OCI-LY7 (cell line): ENCODE results near the gene ELMO1. TPM values are rescaled to one million over a fixed set of nuclear protein-coding genes. Genes with fewer than 3 reads are reported as not detected.

Source experiments
- BruUV-seq: library from RNA; stranded (reverse); fragments of 400-500 nt; replicated peaks from 2 replicates; lab custom pipeline; 2021; lab: Mats Ljungman, UMichigan
- CTCF ChIA-PET: fragments of 300-600 bp; sonication (Branson Sonifier 250); formaldehyde crosslinking; loops from one replicate; lab custom pipeline; 2022; ENCODE audit warnings: antibody characterized with exemption; ENCODE audit not compliant: unreplicated experiment; lab: Charles Lee
- POLR2A ChIA-PET: fragments of 300-600 bp; sonication (Branson Sonifier 250); formaldehyde crosslinking; loops from one replicate; lab custom pipeline; 2022; ENCODE audit warnings: antibody characterized with exemption; lab: Charles Lee
- DNase-seq: peaks from one replicate; pipeline ENCODE4 v3.0.0-alpha.2; 2015; ENCODE audit warnings: low spot score
- H2AFZ ChIP-seq: fragments of 200-600 bp; sonication (generic), shearing (Covaris generic); 2 replicates; pipeline ENCODE4 v1.6.1; 2014; ENCODE audit warnings: mild to moderate bottlenecking, antibody characterized with exemption, low read length, moderate library complexity
- H3K27ac ChIP-seq: fragments of 200-600 bp; sonication (generic); 2 replicates; pipeline ENCODE4 v1.5.1; 2014; ENCODE audit warnings: mixed run types, low read depth, mild to moderate bottlenecking, moderate library complexity, low read length, inconsistent platforms; ENCODE audit not compliant: poor library complexity, severe bottlenecking
- H3K36me3 ChIP-seq: fragments of 200-600 bp; sonication (generic); 2 replicates; pipeline ENCODE4 v1.6.1; 2014; ENCODE audit warnings: mild to moderate bottlenecking, antibody characterized with exemption, low read length, moderate library complexity, mixed read lengths; ENCODE audit not compliant: insufficient read depth
- H3K4me1 ChIP-seq: fragments of 200-600 bp; sonication (generic); 2 replicates; pipeline ENCODE4 v1.5.1; 2014; ENCODE audit warnings: mild to moderate bottlenecking, low read length; ENCODE audit not compliant: insufficient read depth, poor library complexity, severe bottlenecking
- H3K4me2 ChIP-seq: fragments of 200-600 bp; sonication (generic); 2 replicates; pipeline ENCODE4 v1.6.1; 2014; ENCODE audit warnings: mild to moderate bottlenecking, low read length
- H3K4me3 ChIP-seq: fragments of 200-600 bp; sonication (generic); 2 replicates; pipeline ENCODE4 v1.5.1; 2014; ENCODE audit warnings: mild to moderate bottlenecking, low read depth, low read length; ENCODE audit not compliant: poor library complexity, severe bottlenecking
- H3K79me2 ChIP-seq: fragments of 200-600 bp; sonication (generic); 2 replicates; pipeline ENCODE4 v1.6.1; 2016; ENCODE audit warnings: low read depth, mild to moderate bottlenecking, low read length, moderate library complexity, mixed read lengths; ENCODE audit not compliant: insufficient read depth
- H3K9me2 ChIP-seq: fragments of 200-600 bp; sonication (generic); 2 replicates; pipeline ENCODE4 v1.6.1; 2016; ENCODE audit warnings: mild to moderate bottlenecking, low read length, mixed read lengths; ENCODE audit not compliant: insufficient read depth
- H3K9me3 ChIP-seq: fragments of 200-600 bp; sonication (generic); 2 replicates; pipeline ENCODE4 v1.6.1; 2014; ENCODE audit warnings: mild to moderate bottlenecking, mixed run types, low read length, mixed read lengths
- H4K20me1 ChIP-seq: fragments of 200-600 bp; sonication (generic); 2 replicates; pipeline ENCODE4 v1.6.1; 2014; ENCODE audit warnings: mild to moderate bottlenecking, antibody characterized with exemption, low read length, moderate library complexity, mixed read lengths; ENCODE audit not compliant: insufficient read depth
- EZH2phosphoT487 ChIP-seq: fragments of 200-600 bp; sonication (generic); IDR thresholded peaks from 2 replicates; pipeline ENCODE4 v1.6.1; 2018; ENCODE audit warnings: low read depth, borderline replicate concordance, mild to moderate bottlenecking, mixed run types, antibody characterized with exemption, low read length, moderate library complexity, mixed read lengths
- intact Hi-C: fragments of 100-400 bp; cut with micrococcal nuclease; formaldehyde crosslinking; loops from one replicate; pipeline ENCODE4 v1.10.0; 2022; ENCODE audit not compliant: unreplicated experiment
- total RNA-seq, 2 experiments: library from RNA; depleted of rRNA in 1 of 2; stranded (reverse); fragments of >200 nt in 1 of 2; shearing (Covaris generic) in 1 of 2; gene quantifications; 2 replicates each; pipeline ENCODE4 v1.2.3, GENCODE V29; 2014 to 2022
- TF ChIP-seq, protein P1 (sequence below): fragments of 200-600 bp; sonication (generic); conservative IDR thresholded peaks from 2 replicates; pipeline ENCODE4 v1.5.1; 2014; ENCODE audit warnings: mild to moderate bottlenecking, antibody characterized with exemption, low read length, moderate library complexity, mixed read lengths

Gene ELMO1
- total RNA-seq, 2 experiments from 2014 or later: 101 to 103 TPM

- intact Hi-C loops: loop anchor here (2.0 kb wide), 3 partner anchors 59 to 211 kb away; partner anchors contain the start of gene ELMO1
- no peak overlapping the region for H3K4me2 ChIP-seq
- H3K27ac ChIP-seq: no peak overlapping the region
- H3K79me2 ChIP-seq: peaks cover 69% of the 10 kb centered on the region
- H4K20me1 ChIP-seq: peaks cover 13% of the 10 kb centered on the region; the same call in 1 of the 2 replicates
- ChIA-PET POLR2A (interaction anchor here (0.7 to 1.6 kb wide), 3 partner anchors 13 to 69 kb away, joined by 3 to 4 read pairs (median 3); no protein-coding TSS in a partner anchor), CTCF (interaction anchor here (1.1 kb wide), 2 partner anchors 14 to 69 kb away, joined by 3 to 6 read pairs; no protein-coding TSS in a partner anchor)
- no peak overlapping the region for H2AFZ ChIP-seq
- H3K36me3 ChIP-seq: peaks cover 25% of the 10 kb centered on the region
- no TSS peak for BruUV-seq
- no peaks in the 10 kb centered on the region for H3K9me3 ChIP-seq
- DNase-seq: no peak
- H3K4me1 ChIP-seq: peaks cover 30% of the 10 kb centered on the region
- no peaks in the 10 kb centered on the region for H3K9me2 ChIP-seq
- no peak for TF ChIP-seq EZH2phosphoT487
- TF ChIP-seq, protein P1, sequence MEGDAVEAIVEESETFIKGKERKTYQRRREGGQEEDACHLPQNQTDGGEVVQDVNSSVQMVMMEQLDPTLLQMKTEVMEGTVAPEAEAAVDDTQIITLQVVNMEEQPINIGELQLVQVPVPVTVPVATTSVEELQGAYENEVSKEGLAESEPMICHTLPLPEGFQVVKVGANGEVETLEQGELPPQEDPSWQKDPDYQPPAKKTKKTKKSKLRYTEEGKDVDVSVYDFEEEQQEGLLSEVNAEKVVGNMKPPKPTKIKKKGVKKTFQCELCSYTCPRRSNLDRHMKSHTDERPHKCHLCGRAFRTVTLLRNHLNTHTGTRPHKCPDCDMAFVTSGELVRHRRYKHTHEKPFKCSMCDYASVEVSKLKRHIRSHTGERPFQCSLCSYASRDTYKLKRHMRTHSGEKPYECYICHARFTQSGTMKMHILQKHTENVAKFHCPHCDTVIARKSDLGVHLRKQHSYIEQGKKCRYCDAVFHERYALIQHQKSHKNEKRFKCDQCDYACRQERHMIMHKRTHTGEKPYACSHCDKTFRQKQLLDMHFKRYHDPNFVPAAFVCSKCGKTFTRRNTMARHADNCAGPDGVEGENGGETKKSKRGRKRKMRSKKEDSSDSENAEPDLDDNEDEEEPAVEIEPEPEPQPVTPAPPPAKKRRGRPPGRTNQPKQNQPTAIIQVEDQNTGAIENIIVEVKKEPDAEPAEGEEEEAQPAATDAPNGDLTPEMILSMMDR: no peak
- no peak overlapping the region for H3K4me3 ChIP-seq
These were observed 164.4 kb downstream of the ELMO1 start for GRCh38 chr7:37284285-37284684.

GRCh38 chr7:37283716-37284115 is 164.9 kb downstream of the ELMO1 start:
- peaks cover 27% of the 10 kb centered on the region for H3K4me1 ChIP-seq
- peaks cover 25% of the 10 kb centered on the region for H3K36me3 ChIP-seq
- H3K79me2 ChIP-seq: peaks cover 67% of the 10 kb centered on the region
- no peak overlapping the region for H2AFZ ChIP-seq
- no peak overlapping the region for H3K4me3 ChIP-seq
- DNase-seq: no peak
- H3K4me2 ChIP-seq: no peak overlapping the region
- intact Hi-C loops: loop anchor here (2.0 kb wide), 3 partner anchors 59 to 211 kb away; partner anchors contain the start of gene ELMO1
- no peaks in the 10 kb centered on the region for H3K9me2 ChIP-seq
- POLR2A ChIA-PET: interaction anchor here (0.9 kb wide), 1 partner anchor 12 kb away, joined by 3 read pairs; no protein-coding TSS in a partner anchor
- no TSS peak for BruUV-seq
- H3K9me3 ChIP-seq: no peaks in the 10 kb centered on the region
- TF ChIP-seq, protein P1: no peak
- TF ChIP-seq EZH2phosphoT487: no peak
- H3K27ac ChIP-seq: no peak overlapping the region
- CTCF ChIA-PET: no interaction called here
- peaks cover 13% of the 10 kb centered on the region; the same call in 1 of the 2 replicates for H4K20me1 ChIP-seq

DNA sequence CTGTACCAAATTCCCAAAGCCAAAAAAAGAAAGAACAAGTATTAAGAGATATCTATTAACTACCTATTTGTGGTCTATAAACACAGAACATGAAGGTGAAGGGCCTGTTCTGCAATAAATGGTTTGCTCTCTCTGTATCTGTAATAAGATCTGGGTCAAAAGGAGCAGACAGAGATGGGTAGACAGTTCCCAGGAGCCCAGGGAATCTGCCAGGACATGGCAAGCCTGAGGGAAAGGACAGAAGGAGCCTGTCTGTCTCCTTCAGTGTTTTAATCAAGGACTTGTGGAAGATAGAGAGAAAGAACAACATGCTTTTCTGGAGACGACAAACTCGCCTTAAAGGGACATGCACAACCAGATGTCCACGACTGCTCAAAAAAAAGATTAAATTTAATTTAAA is 165.7 kb downstream of the ELMO1 start:
- DNase-seq: no peak
- Histone ChIP-seq H4K20me1 (peaks cover 13% of the 10 kb centered on the region; the same call in 1 of the 2 replicates), H3K9me2 (no peaks in the 10 kb centered on the region), H2AFZ (no peak overlapping the region), H3K36me3 (peaks cover 26% of the 10 kb centered on the region; the same call in 1 of the 2 replicates), H3K9me3 (no peaks in the 10 kb centered on the region), H3K4me3 (no peak overlapping the region), H3K27ac (no peak overlapping the region), H3K79me2 (peaks cover 68% of the 10 kb centered on the region), H3K4me1 (peaks cover 22% of the 10 kb centered on the region), H3K4me2 (no peak overlapping the region)
- ChIA-PET POLR2A (interaction anchor here (0.6 to 0.9 kb wide), 2 partner anchors 11 to 13 kb away, joined by 3 read pairs; no protein-coding TSS in a partner anchor), CTCF (no interaction called here)
- intact Hi-C loops: no loop called here
- no TSS peak for BruUV-seq
- TF ChIP-seq, protein P1: no peak
- no peak for TF ChIP-seq EZH2phosphoT487
